Neutrophil (primary cell): Measurements from ENCODE around the gene ZNF778.

Source experiments
- H3K27ac ChIP-seq: fragments of 200-600 bp; sonication (generic); 2 replicates; pipeline ENCODE4 v1.5.1; 2016; ENCODE audit warnings: mild to moderate bottlenecking, moderate library complexity
- H3K27me3 ChIP-seq: fragments of 200-600 bp; sonication (generic); 2 replicates; pipeline ENCODE4 v1.6.0; 2016; ENCODE audit warnings: mild to moderate bottlenecking
- H3K36me3 ChIP-seq: fragments of 200-600 bp; sonication (generic); 2 replicates; pipeline ENCODE4 v1.5.1; 2017
- H3K4me1 ChIP-seq, 2 experiments: fragments of 200-600 bp in 1 of 2; sonication (generic) in 1 of 2; 1 replicate in 1 of 2; 2 replicates in 1 of 2; pipeline versions ENCODE4 v1.5.1 to v1.6.1; 2013 to 2016; ENCODE audit warnings: low read depth in 1 of 2, low read length in 1 of 2, mild to moderate bottlenecking in 1 of 2, moderate library complexity in 1 of 2; ENCODE audit not compliant: control insufficient read depth in 1 of 2, insufficient read depth in 1 of 2
- H3K4me3 ChIP-seq, 2 experiments: fragments of 200-600 bp in 1 of 2; sonication (generic) in 1 of 2; 1 replicate in 1 of 2; 2 replicates in 1 of 2; pipeline ENCODE4 v1.5.1; 2013 to 2016; ENCODE audit warnings: low read depth in 1 of 2, low read length in 1 of 2, mild to moderate bottlenecking in 1 of 2, moderate library complexity in 1 of 2
- H3K9me3 ChIP-seq: fragments of 200-600 bp; sonication (generic); 2 replicates; pipeline ENCODE4 v1.5.1; 2016
- TF ChIP-seq, protein P1 (sequence below): fragments of 200-600 bp; sonication (generic); IDR thresholded peaks from 2 replicates; pipeline ENCODE4 v1.5.1; 2016; ENCODE audit warnings: antibody characterized with exemption

ZNF778 gene

DNA sequence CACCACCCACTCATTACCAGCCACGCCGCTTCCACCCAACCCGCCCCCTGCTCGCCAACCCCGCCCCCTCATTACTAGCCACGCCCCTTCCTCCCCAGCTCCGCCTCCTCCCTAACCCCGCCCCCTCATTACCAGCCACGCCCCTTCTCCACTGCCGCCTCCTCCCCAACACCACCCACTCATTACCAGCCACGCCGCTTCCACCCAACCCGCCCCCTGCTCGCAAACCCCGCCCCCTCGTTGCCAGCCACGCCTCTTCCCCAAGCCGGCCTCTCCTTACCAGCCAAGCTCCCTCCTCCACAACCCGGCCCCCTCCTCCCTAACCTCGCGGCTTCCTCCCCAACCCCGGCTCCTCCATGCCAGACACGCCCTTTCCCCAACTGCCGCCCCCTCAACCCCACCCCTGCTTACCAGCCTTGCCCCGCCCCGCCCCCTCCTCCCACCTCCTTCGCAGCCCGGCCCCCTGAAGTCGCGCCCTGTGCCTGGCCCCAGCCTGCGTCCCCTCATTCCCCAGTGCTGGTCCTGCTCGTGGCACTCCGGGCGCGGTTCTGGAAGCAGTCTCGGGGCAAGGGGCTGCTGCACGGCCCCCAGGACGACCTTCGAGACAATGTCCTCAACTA, 24.4 kb upstream of the ZNF778 start:
- no peaks in the 10 kb centered on the region for H3K36me3 ChIP-seq
- no peak overlapping the region for H3K4me3 ChIP-seq
- H3K9me3 ChIP-seq = no peaks in the 10 kb centered on the region
- H3K27ac ChIP-seq = no peak overlapping the region
- peaks cover 60% of the 10 kb centered on the region for H3K27me3 ChIP-seq
- H3K4me1 ChIP-seq = peaks cover 3 to 7% of the 10 kb centered on the region in 2 experiments
- TF ChIP-seq, protein P1, sequence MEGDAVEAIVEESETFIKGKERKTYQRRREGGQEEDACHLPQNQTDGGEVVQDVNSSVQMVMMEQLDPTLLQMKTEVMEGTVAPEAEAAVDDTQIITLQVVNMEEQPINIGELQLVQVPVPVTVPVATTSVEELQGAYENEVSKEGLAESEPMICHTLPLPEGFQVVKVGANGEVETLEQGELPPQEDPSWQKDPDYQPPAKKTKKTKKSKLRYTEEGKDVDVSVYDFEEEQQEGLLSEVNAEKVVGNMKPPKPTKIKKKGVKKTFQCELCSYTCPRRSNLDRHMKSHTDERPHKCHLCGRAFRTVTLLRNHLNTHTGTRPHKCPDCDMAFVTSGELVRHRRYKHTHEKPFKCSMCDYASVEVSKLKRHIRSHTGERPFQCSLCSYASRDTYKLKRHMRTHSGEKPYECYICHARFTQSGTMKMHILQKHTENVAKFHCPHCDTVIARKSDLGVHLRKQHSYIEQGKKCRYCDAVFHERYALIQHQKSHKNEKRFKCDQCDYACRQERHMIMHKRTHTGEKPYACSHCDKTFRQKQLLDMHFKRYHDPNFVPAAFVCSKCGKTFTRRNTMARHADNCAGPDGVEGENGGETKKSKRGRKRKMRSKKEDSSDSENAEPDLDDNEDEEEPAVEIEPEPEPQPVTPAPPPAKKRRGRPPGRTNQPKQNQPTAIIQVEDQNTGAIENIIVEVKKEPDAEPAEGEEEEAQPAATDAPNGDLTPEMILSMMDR = no peak

DNA sequence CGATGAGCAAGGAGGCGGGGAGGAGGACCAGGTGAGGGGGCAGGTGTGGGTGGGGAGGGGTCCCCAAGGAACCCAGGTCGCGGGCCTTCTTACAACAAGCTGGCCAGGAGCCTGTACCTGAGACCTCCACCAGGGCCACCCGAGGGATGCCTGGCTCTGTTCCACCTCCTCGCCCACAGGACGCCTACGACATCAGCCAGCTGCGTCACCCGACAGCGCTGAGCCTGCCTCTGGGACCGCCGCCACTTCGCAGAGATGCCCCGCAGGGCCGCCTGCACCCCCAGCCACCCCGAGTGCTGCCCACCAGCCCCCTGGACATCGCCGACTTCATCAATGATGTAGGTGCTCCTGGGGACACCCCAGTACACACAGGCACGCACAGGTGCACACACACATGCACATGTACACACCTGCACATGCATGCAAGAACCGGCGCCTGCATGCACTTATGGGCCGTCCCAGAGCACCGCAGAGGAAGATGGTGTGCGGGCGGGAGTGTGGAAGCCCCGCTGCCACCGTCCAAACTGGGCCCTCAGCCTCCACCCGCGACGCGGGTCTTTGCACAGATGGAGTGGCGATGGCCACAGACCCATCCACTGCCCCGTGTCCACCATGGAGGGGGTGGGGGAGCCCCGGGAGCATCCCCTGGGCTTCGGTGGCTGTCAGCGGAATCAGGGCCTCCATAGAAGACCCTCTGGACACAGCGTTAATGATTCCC, 23.8 kb upstream of the ZNF778 start:
- Histone ChIP-seq H3K4me1 (peaks cover 3 to 7% of the 10 kb centered on the region in 2 experiments), H3K36me3 (no peaks in the 10 kb centered on the region), H3K27ac (no peak overlapping the region), H3K9me3 (no peaks in the 10 kb centered on the region), H3K4me3 (no peak overlapping the region), H3K27me3 (peaks cover 66% of the 10 kb centered on the region)
- TF ChIP-seq, protein P1 = no peak

DNA sequence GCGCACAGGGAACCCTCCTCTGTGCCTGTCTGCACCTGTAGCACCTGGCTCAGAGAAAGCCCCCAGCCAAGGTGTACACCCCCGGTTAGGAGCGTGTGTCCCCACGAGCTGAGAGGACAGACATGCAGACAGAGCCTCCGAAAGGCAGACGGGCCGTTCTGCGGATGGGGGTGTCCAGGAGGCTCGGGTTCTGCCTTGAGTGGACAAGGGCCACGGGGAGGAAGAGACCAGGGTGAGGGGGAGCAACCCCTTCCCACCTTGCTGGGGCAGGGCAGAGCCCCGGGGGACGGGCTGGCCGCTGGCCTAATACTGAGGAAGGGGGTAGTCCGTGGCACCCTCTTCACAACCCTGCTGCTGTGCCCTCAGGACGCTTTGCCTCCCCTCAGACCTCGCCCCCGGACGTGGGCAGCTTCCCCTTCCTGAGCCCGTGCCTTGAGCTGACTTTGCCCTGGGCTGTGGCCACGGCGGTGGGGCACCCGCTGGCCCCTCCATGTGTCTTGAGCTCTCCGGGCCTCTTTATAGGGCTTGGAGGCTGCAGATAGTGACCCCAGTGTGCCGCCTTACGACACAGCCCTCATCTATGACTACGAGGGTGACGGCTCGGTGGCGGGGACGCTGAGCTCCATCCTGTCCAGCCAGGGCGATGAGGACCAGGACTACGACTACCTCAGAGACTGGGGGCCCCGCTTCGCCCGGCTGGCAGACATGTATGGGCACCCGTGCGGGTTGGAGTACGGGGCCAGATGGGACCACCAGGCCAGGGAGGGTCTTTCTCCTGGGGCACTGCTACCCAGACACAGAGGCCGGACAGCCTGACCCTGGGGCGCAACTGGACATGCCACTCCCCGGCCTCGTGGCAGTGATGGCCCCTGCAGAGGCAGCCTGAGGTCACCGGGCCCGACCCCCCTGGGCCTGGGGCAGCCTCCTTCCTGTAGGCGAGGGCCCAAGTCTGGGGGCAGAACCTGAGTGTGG, 22.9 kb upstream of the ZNF778 start:
- TF ChIP-seq, protein P1 = no peak
- H3K4me3 ChIP-seq = no peak overlapping the region
- no peaks in the 10 kb centered on the region for H3K36me3 ChIP-seq
- peaks cover 70% of the 10 kb centered on the region for H3K27me3 ChIP-seq
- H3K9me3 ChIP-seq = no peaks in the 10 kb centered on the region
- H3K27ac ChIP-seq = no peak overlapping the region
- H3K4me1 ChIP-seq = peaks cover 10 to 11% of the 10 kb centered on the region in 2 experiments

GRCh38 chr16:89195521-89196171, 21.9 kb upstream of the ZNF778 start:
- Histone ChIP-seq H3K9me3 (no peaks in the 10 kb centered on the region), H3K4me3 (no peak overlapping the region), H3K27ac (no peak overlapping the region), H3K36me3 (no peaks in the 10 kb centered on the region), H3K27me3 (peaks cover 70% of the 10 kb centered on the region), H3K4me1 (peaks cover 21% of the 10 kb centered on the region in 2 experiments)
- TF ChIP-seq, protein P1 = no peak

DNA sequence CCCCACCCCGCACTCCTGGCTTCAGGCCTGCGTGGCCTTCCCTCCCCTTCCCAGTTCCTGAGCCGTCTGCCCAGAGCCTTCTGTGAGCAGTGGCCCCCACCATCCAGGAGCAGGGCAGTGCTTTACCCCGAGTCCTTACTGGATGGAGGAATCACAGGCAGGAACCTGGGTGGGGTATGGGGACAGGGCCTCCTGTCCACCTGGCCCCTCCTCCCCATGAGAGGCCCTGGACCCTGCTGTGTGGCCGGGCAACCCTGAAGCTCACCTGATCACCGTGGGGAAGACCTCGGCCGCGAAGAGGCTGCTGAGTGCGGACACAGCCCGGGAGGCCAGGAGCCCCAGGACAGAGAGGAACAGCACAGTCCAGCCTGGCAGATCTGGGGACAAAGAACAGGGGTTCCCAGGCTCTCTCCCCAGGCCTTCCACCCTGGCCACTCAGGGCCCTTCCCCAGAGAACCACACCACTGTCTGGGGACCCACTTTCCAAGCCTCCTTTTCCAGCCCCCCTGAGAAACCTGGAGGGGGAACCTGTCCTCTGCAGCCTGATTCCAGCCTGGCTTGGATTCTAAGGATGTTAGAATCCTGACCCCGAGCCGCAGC, 20.4 kb upstream of the ZNF778 start:
- no peak overlapping the region for H3K27ac ChIP-seq
- H3K9me3 ChIP-seq = no peaks in the 10 kb centered on the region
- H3K27me3 ChIP-seq = peaks cover 70% of the 10 kb centered on the region
- no peaks in the 10 kb centered on the region for H3K36me3 ChIP-seq
- TF ChIP-seq, protein P1 = no peak
- peaks cover 22 to 30% of the 10 kb centered on the region in 2 experiments for H3K4me1 ChIP-seq
- no peak overlapping the region for H3K4me3 ChIP-seq
